Measurements from ENCODE around the gene TOPAZ1. TPM values are rescaled to one million over a fixed set of nuclear protein-coding genes. Genes with fewer than 3 reads are reported as not detected.

TOPAZ1 gene
- total RNA-seq, 1 donor from 2014 or later: not detected

- Histone ChIP-seq H3K9me3 (no peaks in the 10 kb centered on the region), H3K4me1 (no peaks in the 10 kb centered on the region), H3K27ac (no peak overlapping the region), H3K4me3 (no peak overlapping the region), H3K27me3 (no peaks in the 10 kb centered on the region), H3K36me3 (peaks cover 7% of the 10 kb centered on the region)
- intact Hi-C loops (cut with DNase I): no loop called here
- no peak for TF ChIP-seq CTCF (IDR thresholded peaks at IDR 0.05)
- DNase-seq: no peak
- ATAC-seq: no peak
These were observed 133.8 kb downstream of the TOPAZ1 start for GRCh38 chr3:44375450-44375849.

Other genes starting within 250 kb of the TOPAZ1 start
- gene TCAIM, start 96.9 kb downstream of the TOPAZ1 start, total RNA-seq: 33.2 TPM
- gene ZNF445, start 235.8 kb downstream of the TOPAZ1 start, total RNA-seq: 19.8 TPM

Data from upper lobe of right lung (tissue), 1 donor.